ENCODE results near the gene SMIM29.

DNA sequence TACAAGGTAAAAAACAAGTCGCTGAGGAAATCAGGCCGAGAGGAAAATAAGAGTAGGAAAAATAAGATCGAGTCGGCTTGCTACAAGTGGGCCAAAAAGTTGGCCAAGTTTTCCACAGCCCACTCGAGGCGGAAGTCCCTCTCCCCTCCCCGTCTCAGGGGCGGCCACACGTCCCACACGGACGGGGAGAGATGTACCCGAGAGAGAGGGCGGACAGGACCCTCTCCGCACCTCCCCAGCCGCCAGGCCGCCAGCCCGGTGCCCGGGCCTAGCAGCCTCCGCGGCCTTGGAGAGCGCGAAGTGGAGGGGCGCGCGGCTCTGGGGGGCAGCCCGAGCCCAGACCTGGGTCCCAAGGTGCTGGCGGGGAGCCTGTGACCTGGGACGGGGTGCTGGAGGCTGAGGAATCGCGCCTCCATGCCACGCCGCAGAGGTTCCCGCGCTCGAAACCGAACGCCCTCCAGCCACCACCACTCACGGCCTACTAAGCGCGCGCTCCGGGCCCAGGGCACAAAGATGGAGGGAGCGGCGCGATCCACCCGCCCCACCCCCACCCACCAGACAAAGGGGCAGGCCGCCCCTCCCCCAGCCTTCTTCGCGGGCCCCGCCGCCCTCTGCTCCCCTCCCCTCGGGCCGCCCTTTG, 14.0 kb downstream of the SMIM29 start:
- TF ChIP-seq, protein P1, sequence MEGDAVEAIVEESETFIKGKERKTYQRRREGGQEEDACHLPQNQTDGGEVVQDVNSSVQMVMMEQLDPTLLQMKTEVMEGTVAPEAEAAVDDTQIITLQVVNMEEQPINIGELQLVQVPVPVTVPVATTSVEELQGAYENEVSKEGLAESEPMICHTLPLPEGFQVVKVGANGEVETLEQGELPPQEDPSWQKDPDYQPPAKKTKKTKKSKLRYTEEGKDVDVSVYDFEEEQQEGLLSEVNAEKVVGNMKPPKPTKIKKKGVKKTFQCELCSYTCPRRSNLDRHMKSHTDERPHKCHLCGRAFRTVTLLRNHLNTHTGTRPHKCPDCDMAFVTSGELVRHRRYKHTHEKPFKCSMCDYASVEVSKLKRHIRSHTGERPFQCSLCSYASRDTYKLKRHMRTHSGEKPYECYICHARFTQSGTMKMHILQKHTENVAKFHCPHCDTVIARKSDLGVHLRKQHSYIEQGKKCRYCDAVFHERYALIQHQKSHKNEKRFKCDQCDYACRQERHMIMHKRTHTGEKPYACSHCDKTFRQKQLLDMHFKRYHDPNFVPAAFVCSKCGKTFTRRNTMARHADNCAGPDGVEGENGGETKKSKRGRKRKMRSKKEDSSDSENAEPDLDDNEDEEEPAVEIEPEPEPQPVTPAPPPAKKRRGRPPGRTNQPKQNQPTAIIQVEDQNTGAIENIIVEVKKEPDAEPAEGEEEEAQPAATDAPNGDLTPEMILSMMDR (IDR thresholded peaks at IDR 0.05), result no peak
- no peak for TF ChIP-seq POLR2A (IDR thresholded peaks at IDR 0.05)
